HG03135 (cell line): ENCODE measurements around the gene OR6A2.
"Not testable (repeated sequence)": the region's sequence is repeated elsewhere in the genome, so short reads cannot be mapped to it uniquely, and the experiment has no call there.

Source experiments
- ATAC-seq: cut with Tn5 transposase; IDR thresholded peaks from one replicate; pipeline ENCODE4 v1.9.1; 2021; ENCODE audit warnings: mild to moderate bottlenecking, moderate library complexity; ENCODE audit not compliant: unreplicated experiment

Gene OR6A2

GRCh38 chr11:6799402-6799801, at the start of gene OR6A2:
Gene OR6A2 (minus strand): TSS chr11:6799689. CDS start chr11:6795708, 3,981 bp downstream.
- no peak for ATAC-seq

DNA sequence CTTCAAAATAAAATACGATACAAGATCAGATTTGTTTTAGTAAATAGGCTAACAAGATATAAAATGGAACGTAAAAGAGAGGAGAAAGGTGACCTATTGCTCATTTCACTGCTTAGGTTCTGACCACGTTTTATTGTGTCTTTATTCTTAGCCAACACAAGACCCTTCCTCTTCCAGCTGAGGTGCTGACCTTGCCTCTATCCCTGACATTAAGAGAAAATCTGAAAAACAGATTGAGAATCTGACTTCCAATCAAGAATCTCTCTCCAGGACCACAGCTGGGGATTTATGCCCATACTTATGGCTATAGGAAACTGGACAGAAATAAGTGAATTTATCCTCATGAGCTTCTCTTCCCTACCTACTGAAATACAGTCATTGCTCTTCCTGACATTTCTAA, 45.9 kb upstream of the OR6A2 start, which contains the start of gene OR10A5:
OR10A5 (plus strand) TSS at position 301 of the 400 bp plus-strand sequence; CDS start at position 301, 0 bp downstream.
- no peak for ATAC-seq

DNA sequence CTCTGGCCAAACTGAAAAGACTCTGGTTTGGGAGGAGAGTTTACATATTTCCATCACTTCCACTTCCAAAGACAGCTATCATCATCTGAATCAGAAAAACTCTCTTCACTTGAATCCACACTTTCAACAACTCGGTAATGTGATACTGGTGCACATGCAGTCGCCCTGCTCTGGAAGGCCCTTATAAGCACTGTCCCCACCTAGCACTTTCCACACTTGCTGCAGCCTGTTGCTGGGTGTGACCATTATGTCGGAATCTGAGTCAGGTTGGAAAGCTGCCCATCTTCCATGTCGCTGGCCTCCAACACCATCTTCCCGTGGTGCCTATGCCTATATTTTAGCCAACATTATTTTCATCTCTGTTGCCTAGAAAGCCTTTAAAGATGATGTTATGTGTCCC, 44.9 kb upstream of the OR6A2 start:
- no peak for ATAC-seq

GRCh38 chr11:6843670-6844069, 44.2 kb upstream of the OR6A2 start:
- no peak for ATAC-seq

- ATAC-seq, result no peak
Observed at GRCh38 chr11:6841694-6842093, 42.2 kb upstream of the OR6A2 start.

DNA sequence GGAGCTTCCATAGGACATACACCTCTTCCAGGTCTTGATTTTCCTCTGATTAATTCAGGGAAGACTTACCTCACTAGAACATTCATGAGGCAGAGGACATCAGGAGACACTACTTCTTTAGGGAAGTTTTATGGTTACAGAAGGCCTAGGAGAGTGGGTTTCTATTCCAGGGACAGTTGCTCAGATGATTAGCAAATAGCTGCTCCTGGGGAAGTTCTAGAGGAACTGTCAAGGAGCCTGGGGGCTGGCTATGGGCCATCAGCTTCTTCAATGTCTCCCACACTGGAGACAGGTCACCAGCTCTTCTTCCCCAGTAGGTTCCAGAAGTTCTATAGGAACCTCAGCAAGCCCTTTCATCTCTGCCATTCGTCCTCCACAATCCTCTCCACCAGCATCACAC, 34.5 kb upstream of the OR6A2 start:
- no peak for ATAC-seq

DNA sequence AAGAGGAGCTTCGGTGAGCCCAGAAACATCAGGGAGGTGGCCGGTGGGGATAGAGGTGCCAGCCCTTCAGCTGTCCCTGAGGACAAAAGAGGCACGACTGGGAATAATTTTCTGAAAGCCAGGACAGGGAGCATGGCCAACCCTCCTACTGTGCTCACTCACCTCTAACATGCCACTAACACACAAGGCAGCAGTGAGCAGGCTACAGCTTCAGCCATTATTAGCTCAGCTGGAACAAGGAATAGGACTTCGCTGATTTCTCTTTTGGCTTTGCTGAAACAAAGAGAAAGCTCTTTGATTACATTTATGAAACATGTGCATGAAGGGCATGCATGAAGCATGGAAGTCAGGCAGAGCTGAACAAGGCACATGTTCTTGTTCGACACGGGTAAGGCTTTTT, 33.9 kb upstream of the OR6A2 start:
- ATAC-seq, result no peak

GRCh38 chr11:6828103-6828502, 28.6 kb upstream of the OR6A2 start:
- no peak for ATAC-seq

DNA sequence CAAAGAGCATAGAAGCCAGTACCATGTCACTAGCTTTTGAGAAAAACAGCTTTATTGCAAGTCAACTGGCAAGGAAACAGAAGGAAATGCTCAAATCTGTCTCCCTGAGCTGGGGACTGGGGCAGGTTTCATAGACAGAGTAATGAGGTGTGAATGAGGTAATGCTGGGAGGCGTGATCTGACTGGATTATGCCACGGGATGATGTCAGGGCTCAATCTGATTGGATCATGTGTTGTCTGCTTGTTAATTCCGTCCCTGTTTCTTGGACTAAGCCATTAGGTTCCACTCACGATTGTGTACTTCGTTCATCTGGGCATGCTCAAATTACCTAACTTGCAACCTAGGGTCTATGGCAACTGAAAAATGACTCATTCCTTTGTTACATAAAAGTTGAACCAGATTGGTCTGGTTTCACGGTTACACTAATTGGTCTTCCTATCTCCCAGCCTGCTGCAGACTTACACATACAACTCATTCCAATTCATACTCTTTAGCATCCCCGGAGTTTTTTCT, 25.8 kb upstream of the OR6A2 start:
- no peak for ATAC-seq

DNA sequence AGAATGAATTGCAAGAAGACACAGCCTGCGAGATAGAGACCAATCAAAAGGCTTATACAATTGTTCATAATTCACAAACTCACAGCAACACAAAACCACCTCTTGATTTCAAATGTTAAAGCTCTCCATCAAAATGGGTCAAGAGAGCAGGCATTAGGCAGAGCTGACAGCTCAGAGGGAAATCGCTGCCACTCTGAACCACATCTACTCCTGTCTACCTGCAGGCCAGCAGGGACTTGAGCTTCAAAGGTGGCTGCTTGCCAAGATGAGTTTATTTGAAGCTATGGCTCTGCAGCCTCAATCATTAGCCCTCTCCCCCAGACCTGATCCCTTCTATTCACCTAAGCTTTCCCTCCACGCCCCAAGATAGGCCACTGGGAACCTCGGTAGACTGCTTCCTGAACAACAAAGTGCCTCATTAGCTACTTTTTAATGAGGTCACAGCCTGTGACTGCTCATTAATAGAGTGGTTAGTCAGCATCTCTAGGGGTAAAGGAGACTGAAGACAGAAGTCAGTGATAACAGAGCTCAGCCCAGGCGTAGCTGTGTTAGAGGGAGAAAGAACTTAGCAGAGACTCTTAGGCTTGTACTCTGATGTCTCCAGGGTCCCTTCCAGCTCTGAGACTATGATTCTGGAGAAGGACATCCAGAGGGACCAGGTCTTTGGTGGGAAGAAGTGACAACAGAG, 24.8 kb upstream of the OR6A2 start:
- ATAC-seq, result no peak

GRCh38 chr11:6818967-6819366, 19.5 kb upstream of the OR6A2 start:
- ATAC-seq, result no peak

DNA sequence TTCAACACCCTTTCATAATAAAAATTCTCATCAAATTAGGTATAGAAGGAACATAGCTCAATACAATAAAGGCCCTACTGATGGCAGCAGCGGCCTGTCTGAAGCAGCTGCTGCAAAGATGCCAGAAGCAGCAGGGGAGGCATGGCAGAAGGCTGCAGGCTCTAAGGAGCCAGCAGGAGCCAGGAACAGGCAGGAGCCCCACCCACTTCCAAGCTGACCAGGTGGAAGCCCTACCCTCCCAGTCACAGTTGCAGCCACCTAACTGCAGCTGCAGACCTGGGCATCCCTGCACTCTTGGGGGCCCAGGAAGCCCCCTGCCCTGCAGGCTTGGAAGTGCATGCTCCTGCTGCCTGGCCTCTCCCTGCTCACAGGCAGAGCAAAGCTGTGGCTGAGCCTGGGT, 18.2 kb upstream of the OR6A2 start:
- ATAC-seq, result no peak

DNA sequence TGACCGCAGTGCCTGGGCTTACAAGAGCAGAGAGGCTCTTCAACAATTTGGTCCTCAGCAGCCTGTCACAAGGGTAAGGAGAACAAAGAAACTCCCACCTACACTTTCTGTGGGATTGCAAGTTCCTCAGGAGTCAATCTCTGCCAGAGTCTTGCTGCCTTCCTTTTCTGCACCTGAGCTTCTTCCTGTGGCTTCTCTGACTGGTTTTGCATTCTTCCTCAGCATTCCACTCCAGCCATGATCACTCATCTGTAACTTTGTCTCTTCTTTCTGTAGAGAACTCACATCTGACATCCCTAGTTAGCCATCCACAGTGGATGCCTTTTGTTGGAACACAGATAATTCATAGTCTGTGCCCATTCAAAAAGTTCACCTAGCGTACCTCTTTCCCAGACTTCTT, 14.2 kb upstream of the OR6A2 start:
- no peak for ATAC-seq

GRCh38 chr11:6812390-6813005, 13.0 kb upstream of the OR6A2 start:
- peak; percentile 87 for ATAC-seq

- ATAC-seq, result not testable (repeated sequence)
Observed at GRCh38 chr11:6801075-6801474, 1.6 kb upstream of the OR6A2 start.

- no peak for ATAC-seq
Observed at GRCh38 chr11:6794639-6795038, 4.8 kb downstream of the OR6A2 start.

DNA sequence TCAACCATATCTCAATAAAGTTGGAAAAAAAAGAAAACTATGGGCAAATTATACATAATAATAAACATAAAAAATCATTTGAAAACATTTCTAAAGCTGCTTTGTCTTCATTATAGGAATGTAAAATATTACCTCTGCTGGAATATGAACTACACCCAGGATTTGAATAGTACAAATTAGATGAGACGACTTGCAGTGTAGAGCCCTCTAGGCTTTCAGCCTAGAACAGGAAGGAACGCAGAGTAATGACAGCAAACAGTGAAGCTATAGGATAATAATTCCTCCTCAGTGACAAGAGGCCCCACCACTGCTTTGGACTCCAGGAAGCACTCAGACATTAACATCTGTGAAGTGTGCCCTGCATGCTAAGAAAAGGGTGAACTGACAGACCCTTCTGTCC, 8.9 kb downstream of the OR6A2 start:
- no peak for ATAC-seq

- ATAC-seq, result no peak
Observed at GRCh38 chr11:6782720-6783119, 16.8 kb downstream of the OR6A2 start, which contains the start of gene OR2AG1. Gene OR2AG1 (plus strand): TSS chr11:6783020. CDS start chr11:6785038, 2,018 bp downstream.

GRCh38 chr11:6780829-6781228, 18.7 kb downstream of the OR6A2 start:
- ATAC-seq, result no peak

DNA sequence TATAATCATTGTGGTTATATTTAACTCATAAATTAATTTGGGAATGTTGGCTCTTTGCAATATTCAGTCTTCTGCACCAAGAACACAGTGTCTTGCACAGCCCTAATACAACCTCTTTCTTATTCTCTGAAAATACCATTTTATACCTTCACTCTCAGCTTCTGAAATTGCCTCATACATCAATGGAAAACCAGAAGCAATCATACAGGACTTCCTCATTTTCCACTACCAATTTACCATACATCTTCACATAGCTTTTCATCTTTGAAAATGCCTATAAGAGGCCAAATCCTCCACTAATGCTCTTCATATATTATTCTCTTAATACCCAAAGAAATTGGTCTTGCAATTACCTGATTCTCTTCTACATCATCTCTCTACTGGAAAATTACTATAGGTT, 21.0 kb downstream of the OR6A2 start:
- no peak for ATAC-seq

DNA sequence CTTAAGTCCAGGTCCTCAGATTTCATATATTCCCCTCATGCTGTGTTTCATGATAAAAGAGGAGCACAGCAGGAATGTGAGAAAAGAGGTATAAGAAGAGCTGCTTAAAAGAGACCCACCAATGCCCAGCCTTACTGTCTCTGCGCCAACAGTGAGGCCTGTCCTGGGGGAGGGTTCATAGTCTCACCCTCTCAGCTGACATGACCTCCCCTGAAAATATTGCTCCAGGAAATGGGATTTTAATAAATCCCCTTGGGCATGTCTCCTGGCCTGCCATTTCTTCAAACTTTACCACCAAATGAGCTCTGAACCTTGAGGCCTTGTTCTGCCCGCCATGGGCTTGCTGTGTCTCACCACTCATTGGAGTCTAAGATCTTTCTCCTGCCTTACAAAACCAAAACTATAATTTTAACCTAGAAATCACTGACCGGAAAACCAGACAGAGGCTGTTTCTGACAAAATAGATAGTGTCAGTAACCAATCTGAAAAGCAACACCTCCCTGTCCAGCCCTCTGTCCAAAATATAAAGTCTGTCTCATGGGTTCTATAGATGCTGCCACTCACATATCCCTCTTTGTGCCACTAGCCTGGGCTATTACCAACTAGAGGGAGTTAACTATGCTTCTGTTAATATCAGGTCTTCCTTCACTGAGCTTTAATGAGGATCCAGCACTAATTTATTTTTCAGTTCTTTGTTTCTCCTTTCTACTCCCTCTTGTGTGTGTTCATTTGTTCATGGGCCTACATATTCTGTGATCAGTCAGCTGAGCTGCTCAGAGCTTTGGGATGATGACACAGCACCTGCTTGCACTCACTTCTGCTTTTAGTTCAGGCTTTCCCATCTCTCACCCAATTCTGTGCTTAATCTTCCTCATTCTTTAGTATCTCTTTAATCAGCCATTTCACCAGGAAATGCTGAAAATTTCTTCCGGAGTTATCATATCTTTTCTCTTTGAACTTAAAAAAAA, 27.3 kb downstream of the OR6A2 start, which contains the start of gene OR2AG2:
OR2AG2 (minus strand) TSS at position 51 of the 968 bp plus-strand sequence. CDS start 3,019 bp downstream, outside the sequence.
- peak; percentile 88 for ATAC-seq
